ENCODE measurements around the gene OSBPL3. TPM values are rescaled to one million over a fixed set of nuclear protein-coding genes. Genes with fewer than 3 reads are reported as not detected.

Gene OSBPL3
- total RNA-seq, 1 donor, result 30.8 TPM

DNA sequence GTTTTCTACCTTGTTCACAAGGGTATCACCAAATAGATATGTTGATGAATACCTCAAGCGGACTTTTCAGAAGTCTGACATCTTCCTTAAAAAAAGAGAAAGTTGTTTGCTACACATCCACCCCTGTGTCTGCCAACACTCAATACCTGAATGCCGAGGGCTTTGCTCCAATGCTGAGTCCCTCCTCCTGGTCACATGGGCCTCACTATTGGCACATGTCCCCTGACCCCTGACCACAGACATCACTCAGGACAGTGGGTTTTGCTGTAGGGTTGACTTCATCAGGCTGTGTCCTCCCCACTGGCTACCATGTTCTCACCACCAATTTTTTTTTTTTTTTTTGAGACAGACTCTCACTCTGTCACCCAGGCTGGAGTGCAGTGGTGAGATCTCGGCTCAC is 76.4 kb downstream of the OSBPL3 start:
- H3K4me1 ChIP-seq (ENCODE audit: insufficient read depth, low read length), result peaks cover 36% of the 10 kb centered on the region
- H3K27ac ChIP-seq (ENCODE audit: low read depth, low read length), result no peak overlapping the region
- no peak overlapping the region for H3K4me3 ChIP-seq (ENCODE audit: insufficient read depth, low read length)
- H4K20me1 ChIP-seq (ENCODE audit: insufficient read depth, low read length), result peaks cover 7% of the 10 kb centered on the region
- TF ChIP-seq, protein P1, sequence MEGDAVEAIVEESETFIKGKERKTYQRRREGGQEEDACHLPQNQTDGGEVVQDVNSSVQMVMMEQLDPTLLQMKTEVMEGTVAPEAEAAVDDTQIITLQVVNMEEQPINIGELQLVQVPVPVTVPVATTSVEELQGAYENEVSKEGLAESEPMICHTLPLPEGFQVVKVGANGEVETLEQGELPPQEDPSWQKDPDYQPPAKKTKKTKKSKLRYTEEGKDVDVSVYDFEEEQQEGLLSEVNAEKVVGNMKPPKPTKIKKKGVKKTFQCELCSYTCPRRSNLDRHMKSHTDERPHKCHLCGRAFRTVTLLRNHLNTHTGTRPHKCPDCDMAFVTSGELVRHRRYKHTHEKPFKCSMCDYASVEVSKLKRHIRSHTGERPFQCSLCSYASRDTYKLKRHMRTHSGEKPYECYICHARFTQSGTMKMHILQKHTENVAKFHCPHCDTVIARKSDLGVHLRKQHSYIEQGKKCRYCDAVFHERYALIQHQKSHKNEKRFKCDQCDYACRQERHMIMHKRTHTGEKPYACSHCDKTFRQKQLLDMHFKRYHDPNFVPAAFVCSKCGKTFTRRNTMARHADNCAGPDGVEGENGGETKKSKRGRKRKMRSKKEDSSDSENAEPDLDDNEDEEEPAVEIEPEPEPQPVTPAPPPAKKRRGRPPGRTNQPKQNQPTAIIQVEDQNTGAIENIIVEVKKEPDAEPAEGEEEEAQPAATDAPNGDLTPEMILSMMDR (IDR thresholded peaks at IDR 0.05; ENCODE audit: extremely low read depth, low read depth, low read length), result no peak
- no peaks in the 10 kb centered on the region for H3K9me3 ChIP-seq (ENCODE audit: low read depth, low read length)
- H3K36me3 ChIP-seq (ENCODE audit: insufficient read depth, low read length), result no peaks in the 10 kb centered on the region
- H2AFZ ChIP-seq (ENCODE audit: low read length), result no peak overlapping the region
- no peak for DNase-seq (ENCODE audit: insufficient read length, low spot score, missing footprints)
- H3K4me2 ChIP-seq (ENCODE audit: insufficient read depth, low read length), result no peak overlapping the region
- H3K79me2 ChIP-seq (ENCODE audit: insufficient read depth, low read length), result peaks cover 86% of the 10 kb centered on the region
- H3K27me3 ChIP-seq (ENCODE audit: insufficient read depth, low read length), result no peaks in the 10 kb centered on the region

DNA sequence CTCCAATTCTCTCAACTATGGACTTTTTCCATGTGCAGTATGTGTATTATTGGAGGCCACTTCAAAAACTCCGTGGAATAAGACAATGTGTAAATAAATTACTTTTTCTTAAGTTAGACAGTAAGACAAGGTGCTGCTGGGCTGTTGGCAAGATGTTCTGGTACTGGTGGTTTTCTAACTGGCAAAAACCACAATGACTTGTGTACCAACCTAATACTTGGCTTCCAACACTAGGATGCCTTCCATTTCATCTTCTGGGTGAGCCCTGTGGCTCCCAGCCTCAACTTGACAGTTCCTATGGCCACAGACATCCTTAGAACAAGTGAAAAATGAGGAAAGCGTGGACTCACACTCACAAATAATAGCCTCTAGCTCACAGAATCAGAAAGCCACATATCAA is 77.0 kb downstream of the OSBPL3 start:
- Histone ChIP-seq H3K4me1 (ENCODE audit: insufficient read depth, low read length) (peaks cover 35% of the 10 kb centered on the region), H3K4me2 (ENCODE audit: insufficient read depth, low read length) (no peak overlapping the region), H3K9me3 (ENCODE audit: low read depth, low read length) (no peaks in the 10 kb centered on the region), H3K79me2 (ENCODE audit: insufficient read depth, low read length) (peaks cover 86% of the 10 kb centered on the region), H4K20me1 (ENCODE audit: insufficient read depth, low read length) (peaks cover 7% of the 10 kb centered on the region), H3K27me3 (ENCODE audit: insufficient read depth, low read length) (no peaks in the 10 kb centered on the region), H2AFZ (ENCODE audit: low read length) (no peak overlapping the region), H3K4me3 (ENCODE audit: insufficient read depth, low read length) (no peak overlapping the region), H3K27ac (ENCODE audit: low read depth, low read length) (no peak overlapping the region), H3K36me3 (ENCODE audit: insufficient read depth, low read length) (no peaks in the 10 kb centered on the region)
- TF ChIP-seq, protein P1 (IDR thresholded peaks at IDR 0.05; ENCODE audit: extremely low read depth, low read depth, low read length), result no peak
- no peak for DNase-seq (ENCODE audit: insufficient read length, low spot score, missing footprints)

DNA sequence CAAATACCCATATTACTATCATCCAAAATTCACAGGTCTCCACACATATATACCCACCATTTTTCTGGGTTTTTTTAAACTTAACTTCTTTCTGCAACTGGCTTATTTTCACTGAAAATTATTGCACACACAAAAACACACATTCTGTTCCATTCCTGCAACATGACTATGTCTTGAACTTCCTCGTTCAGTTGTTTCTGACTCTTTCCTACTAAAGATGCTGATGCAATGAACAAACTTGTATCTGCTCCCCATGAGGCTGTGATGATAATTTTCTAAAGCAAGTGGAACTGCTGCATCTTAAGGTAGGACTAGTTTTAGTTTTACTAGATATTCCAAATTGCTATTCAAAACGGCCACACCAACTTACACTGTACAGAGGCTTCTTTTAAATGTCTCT is 77.7 kb downstream of the OSBPL3 start:
- Histone ChIP-seq H2AFZ (ENCODE audit: low read length) (no peak overlapping the region), H3K79me2 (ENCODE audit: insufficient read depth, low read length) (peaks cover 85% of the 10 kb centered on the region)
- no peak for DNase-seq (ENCODE audit: insufficient read length, low spot score, missing footprints)

DNA sequence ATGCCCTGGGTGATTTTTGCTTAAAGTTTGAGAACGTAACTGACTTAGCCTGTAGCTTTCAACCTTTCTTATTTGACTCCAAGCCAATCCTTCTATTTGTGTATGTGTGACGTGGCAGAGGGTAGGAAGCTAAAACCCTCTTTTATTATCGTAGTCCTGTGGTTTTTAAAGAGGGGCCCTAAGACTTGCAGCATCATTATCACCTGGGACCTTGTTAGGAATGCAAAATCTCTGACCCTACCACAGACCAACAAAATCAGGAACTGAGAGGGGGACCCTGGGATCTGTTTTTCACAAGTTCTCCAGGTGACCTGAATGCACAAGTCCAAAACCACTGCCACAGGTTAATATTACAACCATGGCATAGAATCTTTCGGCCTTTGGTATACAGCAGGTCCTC is 80.1 kb downstream of the OSBPL3 start:
- H3K36me3 ChIP-seq (ENCODE audit: insufficient read depth, low read length), result no peaks in the 10 kb centered on the region
- no peak overlapping the region for H2AFZ ChIP-seq (ENCODE audit: low read length)
- TF ChIP-seq, protein P1 (IDR thresholded peaks at IDR 0.05; ENCODE audit: extremely low read depth, low read depth, low read length), result no peak
- peaks cover 92% of the 10 kb centered on the region for H3K79me2 ChIP-seq (ENCODE audit: insufficient read depth, low read length)
- H3K27ac ChIP-seq (ENCODE audit: low read depth, low read length), result no peak overlapping the region
- peaks cover 20% of the 10 kb centered on the region for H3K4me1 ChIP-seq (ENCODE audit: insufficient read depth, low read length)
- no peaks in the 10 kb centered on the region for H3K27me3 ChIP-seq (ENCODE audit: insufficient read depth, low read length)
- no peak overlapping the region for H3K4me3 ChIP-seq (ENCODE audit: insufficient read depth, low read length)
- peaks cover 9% of the 10 kb centered on the region for H4K20me1 ChIP-seq (ENCODE audit: insufficient read depth, low read length)
- no peaks in the 10 kb centered on the region for H3K9me3 ChIP-seq (ENCODE audit: low read depth, low read length)
- no peak overlapping the region for H3K4me2 ChIP-seq (ENCODE audit: insufficient read depth, low read length)
- no peak for DNase-seq (ENCODE audit: insufficient read length, low spot score, missing footprints)

More for the DNA sequence above, 77.7 kb downstream of the OSBPL3 start:
- H3K9me3 ChIP-seq (ENCODE audit: low read depth, low read length), result no peaks in the 10 kb centered on the region
- H3K27ac ChIP-seq (ENCODE audit: low read depth, low read length), result no peak overlapping the region
- peaks cover 28% of the 10 kb centered on the region for H3K4me1 ChIP-seq (ENCODE audit: insufficient read depth, low read length)
- H3K4me2 ChIP-seq (ENCODE audit: insufficient read depth, low read length), result no peak overlapping the region
- H3K27me3 ChIP-seq (ENCODE audit: insufficient read depth, low read length), result no peaks in the 10 kb centered on the region
- TF ChIP-seq, protein P1 (IDR thresholded peaks at IDR 0.05; ENCODE audit: extremely low read depth, low read depth, low read length), result no peak
- no peak overlapping the region for H3K4me3 ChIP-seq (ENCODE audit: insufficient read depth, low read length)
- H4K20me1 ChIP-seq (ENCODE audit: insufficient read depth, low read length), result peaks cover 5% of the 10 kb centered on the region
- no peaks in the 10 kb centered on the region for H3K36me3 ChIP-seq (ENCODE audit: insufficient read depth, low read length)
